Measurements from ENCODE around the gene DUSP1.

GRCh38 chr5:172743112-172743959, 27.7 kb downstream of the DUSP1 start:
- no peak for TF ChIP-seq CTCF (conservative IDR thresholded peaks at IDR 0.05; ENCODE audit: low read length)
- TF ChIP-seq EZH2phosphoT487 (IDR thresholded peaks at IDR 0.05; ENCODE audit: borderline replicate concordance) = no peak
